SU-DHL-6 (cell line): ENCODE data around the gene SSR4.

Source experiments
- EZH2phosphoT487 ChIP-seq: fragments of 200-600 bp; sonication (generic), shearing (Covaris generic); conservative IDR thresholded peaks from 2 replicates; pipeline ENCODE4 v1.6.1; 2018; ENCODE audit warnings: mild to moderate bottlenecking, antibody characterized with exemption, low read length, moderate library complexity, mixed read lengths
- TF ChIP-seq, protein P1 (sequence below): fragments of 200-600 bp; sonication (generic); IDR thresholded peaks from one replicate; pipeline ENCODE4 v1.5.1; 2017; ENCODE audit warnings: antibody characterized with exemption, mild to moderate bottlenecking, low read length, moderate library complexity; ENCODE audit not compliant: insufficient read depth, poor library complexity, severe bottlenecking

DNA sequence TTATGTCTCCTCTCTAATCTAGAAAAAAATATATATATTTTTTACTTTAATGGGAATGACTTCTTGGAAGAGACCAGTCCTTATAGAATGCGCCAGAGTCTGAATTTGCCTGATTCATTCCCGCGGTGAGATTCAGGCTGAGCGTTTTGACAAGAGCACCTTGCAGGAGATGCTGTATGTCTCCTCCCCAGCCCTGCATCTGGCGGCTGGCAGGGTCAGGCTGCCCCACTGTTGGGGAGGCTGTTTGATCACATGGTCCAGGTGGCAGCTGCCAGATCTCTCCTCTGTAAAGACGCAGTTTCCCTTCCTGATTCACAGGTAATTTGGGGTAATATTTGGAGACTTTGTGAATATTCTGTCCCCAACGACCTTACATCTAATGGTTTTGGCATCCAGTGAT lies 26.1 kb downstream of the SSR4 start:
- TF ChIP-seq, protein P1, sequence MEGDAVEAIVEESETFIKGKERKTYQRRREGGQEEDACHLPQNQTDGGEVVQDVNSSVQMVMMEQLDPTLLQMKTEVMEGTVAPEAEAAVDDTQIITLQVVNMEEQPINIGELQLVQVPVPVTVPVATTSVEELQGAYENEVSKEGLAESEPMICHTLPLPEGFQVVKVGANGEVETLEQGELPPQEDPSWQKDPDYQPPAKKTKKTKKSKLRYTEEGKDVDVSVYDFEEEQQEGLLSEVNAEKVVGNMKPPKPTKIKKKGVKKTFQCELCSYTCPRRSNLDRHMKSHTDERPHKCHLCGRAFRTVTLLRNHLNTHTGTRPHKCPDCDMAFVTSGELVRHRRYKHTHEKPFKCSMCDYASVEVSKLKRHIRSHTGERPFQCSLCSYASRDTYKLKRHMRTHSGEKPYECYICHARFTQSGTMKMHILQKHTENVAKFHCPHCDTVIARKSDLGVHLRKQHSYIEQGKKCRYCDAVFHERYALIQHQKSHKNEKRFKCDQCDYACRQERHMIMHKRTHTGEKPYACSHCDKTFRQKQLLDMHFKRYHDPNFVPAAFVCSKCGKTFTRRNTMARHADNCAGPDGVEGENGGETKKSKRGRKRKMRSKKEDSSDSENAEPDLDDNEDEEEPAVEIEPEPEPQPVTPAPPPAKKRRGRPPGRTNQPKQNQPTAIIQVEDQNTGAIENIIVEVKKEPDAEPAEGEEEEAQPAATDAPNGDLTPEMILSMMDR, result no peak
- TF ChIP-seq EZH2phosphoT487, result no peak
